Measurements from ENCODE around the gene MGST2.

- no peak for TF ChIP-seq CREB1 (CRISPR knock-in tag; IDR thresholded peaks at IDR 0.05)
- TF ChIP-seq, protein P1, sequence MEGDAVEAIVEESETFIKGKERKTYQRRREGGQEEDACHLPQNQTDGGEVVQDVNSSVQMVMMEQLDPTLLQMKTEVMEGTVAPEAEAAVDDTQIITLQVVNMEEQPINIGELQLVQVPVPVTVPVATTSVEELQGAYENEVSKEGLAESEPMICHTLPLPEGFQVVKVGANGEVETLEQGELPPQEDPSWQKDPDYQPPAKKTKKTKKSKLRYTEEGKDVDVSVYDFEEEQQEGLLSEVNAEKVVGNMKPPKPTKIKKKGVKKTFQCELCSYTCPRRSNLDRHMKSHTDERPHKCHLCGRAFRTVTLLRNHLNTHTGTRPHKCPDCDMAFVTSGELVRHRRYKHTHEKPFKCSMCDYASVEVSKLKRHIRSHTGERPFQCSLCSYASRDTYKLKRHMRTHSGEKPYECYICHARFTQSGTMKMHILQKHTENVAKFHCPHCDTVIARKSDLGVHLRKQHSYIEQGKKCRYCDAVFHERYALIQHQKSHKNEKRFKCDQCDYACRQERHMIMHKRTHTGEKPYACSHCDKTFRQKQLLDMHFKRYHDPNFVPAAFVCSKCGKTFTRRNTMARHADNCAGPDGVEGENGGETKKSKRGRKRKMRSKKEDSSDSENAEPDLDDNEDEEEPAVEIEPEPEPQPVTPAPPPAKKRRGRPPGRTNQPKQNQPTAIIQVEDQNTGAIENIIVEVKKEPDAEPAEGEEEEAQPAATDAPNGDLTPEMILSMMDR (IDR thresholded peaks at IDR 0.05): no peak
- TF ChIP-seq SP1 (CRISPR knock-in tag; conservative IDR thresholded peaks at IDR 0.05): no peak
- TF ChIP-seq OVOL2 (CRISPR knock-in tag; IDR thresholded peaks at IDR 0.05; ENCODE audit: borderline replicate concordance): no peak
- TF ChIP-seq, protein P2, sequence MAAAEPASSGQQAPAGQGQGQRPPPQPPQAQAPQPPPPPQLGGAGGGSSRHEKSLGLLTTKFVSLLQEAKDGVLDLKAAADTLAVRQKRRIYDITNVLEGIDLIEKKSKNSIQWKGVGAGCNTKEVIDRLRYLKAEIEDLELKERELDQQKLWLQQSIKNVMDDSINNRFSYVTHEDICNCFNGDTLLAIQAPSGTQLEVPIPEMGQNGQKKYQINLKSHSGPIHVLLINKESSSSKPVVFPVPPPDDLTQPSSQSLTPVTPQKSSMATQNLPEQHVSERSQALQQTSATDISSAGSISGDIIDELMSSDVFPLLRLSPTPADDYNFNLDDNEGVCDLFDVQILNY (CRISPR knock-in tag; IDR thresholded peaks at IDR 0.05): no peak
- TF ChIP-seq, protein P3, sequence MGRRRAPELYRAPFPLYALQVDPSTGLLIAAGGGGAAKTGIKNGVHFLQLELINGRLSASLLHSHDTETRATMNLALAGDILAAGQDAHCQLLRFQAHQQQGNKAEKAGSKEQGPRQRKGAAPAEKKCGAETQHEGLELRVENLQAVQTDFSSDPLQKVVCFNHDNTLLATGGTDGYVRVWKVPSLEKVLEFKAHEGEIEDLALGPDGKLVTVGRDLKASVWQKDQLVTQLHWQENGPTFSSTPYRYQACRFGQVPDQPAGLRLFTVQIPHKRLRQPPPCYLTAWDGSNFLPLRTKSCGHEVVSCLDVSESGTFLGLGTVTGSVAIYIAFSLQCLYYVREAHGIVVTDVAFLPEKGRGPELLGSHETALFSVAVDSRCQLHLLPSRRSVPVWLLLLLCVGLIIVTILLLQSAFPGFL (CRISPR knock-in tag; IDR thresholded peaks at IDR 0.05; ENCODE audit: borderline replicate concordance): no peak
- no peak for TF ChIP-seq MLX (CRISPR knock-in tag; IDR thresholded peaks at IDR 0.05)
- no peak for TF ChIP-seq JUN (CRISPR knock-in tag; IDR thresholded peaks at IDR 0.05)
Observed at GRCh38 chr4:139622901-139623381, 42.7 kb upstream of the MGST2 start.
